Endodermal cell (in vitro differentiated cells): ENCODE measurements around the gene SLC2A11. TPM values are rescaled to one million over a fixed set of nuclear protein-coding genes. Genes with fewer than 3 reads are reported as not detected.
A peak's percentile ranks its signal among the peaks of the same experiment; 100 is the strongest.

ENCODE experiments used
- DNase-seq: peaks from one replicate; pipeline ENCODE4 v3.0.0-alpha.2; 2017
- H3K27ac ChIP-seq: 2 replicates; pipeline ENCODE4 v1.5.1; 2013; ENCODE audit warnings: mild to moderate bottlenecking, low read depth, low read length, moderate library complexity
- H3K27me3 ChIP-seq: 2 replicates; pipeline ENCODE4 v1.6.1; 2013; ENCODE audit warnings: mild to moderate bottlenecking, low read length, moderate library complexity; ENCODE audit not compliant: insufficient read depth, control insufficient read depth, poor library complexity, severe bottlenecking
- H3K36me3 ChIP-seq: 2 replicates; pipeline ENCODE4 v1.7.0; 2013; ENCODE audit warnings: mild to moderate bottlenecking, low read length, moderate library complexity; ENCODE audit not compliant: control insufficient read depth, insufficient read depth
- H3K4me1 ChIP-seq: one replicate; pipeline ENCODE4 v1.7.0; 2013; ENCODE audit warnings: low read length; ENCODE audit not compliant: control insufficient read depth, insufficient read depth
- H3K4me3 ChIP-seq: 2 replicates; pipeline ENCODE4 v1.5.1; 2013; ENCODE audit warnings: mild to moderate bottlenecking, low read length, moderate library complexity
- H3K9ac ChIP-seq: 2 replicates; pipeline ENCODE4 v1.6.1; 2013; ENCODE audit warnings: mild to moderate bottlenecking, low read length, moderate library complexity; ENCODE audit not compliant: poor library complexity, severe bottlenecking; ENCODE audit errors: extremely low read depth
- H3K9me3 ChIP-seq: 2 replicates; pipeline ENCODE4 v1.6.1; 2013; ENCODE audit warnings: mild to moderate bottlenecking, low read length, moderate library complexity; ENCODE audit not compliant: control insufficient read depth
- H3K27ac Mint-ChIP-seq: 2 replicates; pipeline ENCODE4 v1.8.0; 2020; ENCODE audit warnings: mixed read lengths
- H3K27me3 Mint-ChIP-seq: 2 replicates; pipeline ENCODE4 v1.8.0; 2021; ENCODE audit warnings: mild to moderate bottlenecking, mixed read lengths; ENCODE audit not compliant: insufficient read depth
- H3K36me3 Mint-ChIP-seq: 2 replicates; pipeline ENCODE4 v1.8.0; 2020; ENCODE audit warnings: low read depth, mixed read lengths
- H3K4me1 Mint-ChIP-seq: 2 replicates; pipeline ENCODE4 v1.8.0; 2020; ENCODE audit warnings: mixed read lengths
- H3K4me3 Mint-ChIP-seq: 2 replicates; pipeline ENCODE4 v1.8.0; 2020; ENCODE audit warnings: mild to moderate bottlenecking, moderate library complexity, mixed read lengths
- H3K9me3 Mint-ChIP-seq: 2 replicates; pipeline ENCODE4 v1.8.0; 2020; ENCODE audit warnings: mild to moderate bottlenecking, mixed read lengths
- CTCF ChIP-seq: fragments of 200-600 bp; sonication (generic); conservative IDR thresholded peaks from 2 replicates; pipeline ENCODE4 v1.5.0; 2021; ENCODE audit warnings: antibody characterized with exemption, mild to moderate bottlenecking
- WGBS, 2 experiments: methylation state at CpG; one replicate each; pipeline versions ENCODE4 v1.1.5 to v1.1.7; 2013; ENCODE audit warnings: missing lambda C conversion rate in 2 of 2, mixed read lengths in 1 of 2; ENCODE audit not compliant: insufficient coverage in 1 of 2, insufficient read length in 1 of 2; 5-methylcytosine and 5-hydroxymethylcytosine counted together
- total RNA-seq, 2 donors: library from RNA; stranded (reverse); fragmentation: NEBNext Ultra II Directional in 1 of 2; extraction: Animal tissue kit (Norgen Biotek cat#: 25700) in 1 of 2; gene quantifications; 2 replicates in 1 of 2; 3 replicates in 1 of 2; pipeline ENCODE4 v1.2.1, GENCODE V29; 2021

SLC2A11 gene
- total RNA-seq, 2 donors from 2014 or later: 13.1 to 14.8 TPM

DNA sequence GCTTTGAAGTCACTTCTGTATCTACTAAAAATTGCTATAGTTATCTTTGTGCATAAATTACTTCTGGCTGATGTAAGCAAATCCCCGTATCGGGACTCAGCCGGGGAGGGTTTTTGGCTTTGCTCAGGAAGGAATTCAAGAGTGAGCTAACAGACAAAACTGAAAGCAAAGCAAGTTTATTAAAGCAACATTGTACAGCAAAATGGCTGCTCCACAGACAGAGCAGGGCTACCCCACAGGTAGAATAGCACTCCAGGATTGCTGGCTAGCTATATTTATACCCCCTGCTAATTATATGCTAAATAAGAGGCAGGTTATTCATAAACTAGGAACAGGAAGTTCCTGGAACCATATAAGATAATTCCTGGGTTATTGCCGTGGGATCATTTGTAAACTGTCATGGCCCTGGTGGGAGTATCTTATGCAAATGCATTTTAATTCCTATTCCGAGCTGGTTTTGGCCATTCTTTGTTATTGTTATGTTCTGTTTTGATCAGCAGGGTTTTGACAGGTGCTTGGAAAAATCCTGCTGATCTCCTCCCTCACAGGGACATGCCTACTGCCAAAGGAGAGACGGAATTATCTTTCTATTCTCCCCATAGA lies 51.7 kb downstream of the SLC2A11 start:
- no peak overlapping the region for H3K27ac ChIP-seq
- H3K4me1 ChIP-seq: no peaks in the 10 kb centered on the region
- 89 to 92% methylated on average over 4 to 6 of the region's 6 CpGs for WGBS, 2 experiments
- H3K4me1 Mint-ChIP-seq: peaks cover 13% of the 10 kb centered on the region
- H3K9me3 ChIP-seq: peaks cover 10% of the 10 kb centered on the region
- no peaks in the 10 kb centered on the region for H3K27me3 Mint-ChIP-seq
- H3K36me3 Mint-ChIP-seq: peaks cover 15% of the 10 kb centered on the region
- peaks cover 5% of the 10 kb centered on the region for H3K9me3 Mint-ChIP-seq
- H3K9ac ChIP-seq: no peak overlapping the region
- H3K27ac Mint-ChIP-seq: no peak overlapping the region
- H3K4me3 Mint-ChIP-seq: no peak overlapping the region
- TF ChIP-seq CTCF: no peak
- H3K36me3 ChIP-seq: no peaks in the 10 kb centered on the region
- no peaks in the 10 kb centered on the region for H3K27me3 ChIP-seq
- peak; percentile 19 for DNase-seq
- H3K4me3 ChIP-seq: no peak overlapping the region

DNA sequence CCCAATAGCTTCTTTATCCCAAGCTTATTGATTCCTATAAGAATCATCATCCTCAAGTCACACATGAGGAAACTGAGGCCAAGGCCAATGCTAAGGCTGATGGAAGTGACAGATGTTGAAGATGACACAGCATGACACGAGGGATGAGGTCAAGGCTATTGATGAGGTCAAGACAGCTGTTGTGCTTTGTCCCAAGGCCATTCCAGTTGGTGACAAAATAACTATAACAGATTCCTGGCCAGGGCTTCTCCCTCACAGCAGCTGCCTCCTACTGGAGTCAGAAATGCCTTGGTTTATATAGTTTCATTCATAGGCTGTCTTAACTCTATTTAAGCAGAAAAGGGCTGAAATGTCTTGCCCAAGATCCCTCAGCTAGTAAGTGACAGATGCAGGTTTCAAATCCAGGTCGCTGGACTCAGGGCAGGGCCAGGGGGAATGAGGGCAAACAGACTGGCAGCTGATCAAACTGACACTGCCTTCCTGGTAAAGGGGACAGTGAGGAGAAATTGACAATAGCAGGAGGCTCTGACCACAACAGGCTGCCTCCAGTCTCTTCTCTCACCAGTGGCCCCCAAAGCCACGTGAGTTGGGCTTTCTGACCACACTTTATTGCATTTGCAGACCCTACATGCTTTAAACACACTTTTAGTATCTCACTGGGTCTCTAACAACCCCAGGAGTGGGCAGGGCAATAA lies 53.0 kb downstream of the SLC2A11 start:
- no peak for TF ChIP-seq CTCF
- peak; percentile 13 for DNase-seq
- no peaks in the 10 kb centered on the region for H3K36me3 ChIP-seq
- H3K36me3 Mint-ChIP-seq: peaks cover 15% of the 10 kb centered on the region
- H3K27me3 Mint-ChIP-seq: no peaks in the 10 kb centered on the region
- H3K4me1 ChIP-seq: no peaks in the 10 kb centered on the region
- H3K27ac ChIP-seq: no peak overlapping the region
- 93 to 96% methylated on average over 2 to 3 of the region's 3 CpGs for WGBS, 2 experiments
- H3K4me3 ChIP-seq: no peak overlapping the region
- H3K9ac ChIP-seq: no peak overlapping the region
- peaks cover 13% of the 10 kb centered on the region for H3K4me1 Mint-ChIP-seq
- peaks cover 10% of the 10 kb centered on the region for H3K9me3 ChIP-seq
- H3K27me3 ChIP-seq: no peaks in the 10 kb centered on the region
- H3K27ac Mint-ChIP-seq: no peak overlapping the region
- peaks cover 5% of the 10 kb centered on the region for H3K9me3 Mint-ChIP-seq
- no peak overlapping the region for H3K4me3 Mint-ChIP-seq

DNA sequence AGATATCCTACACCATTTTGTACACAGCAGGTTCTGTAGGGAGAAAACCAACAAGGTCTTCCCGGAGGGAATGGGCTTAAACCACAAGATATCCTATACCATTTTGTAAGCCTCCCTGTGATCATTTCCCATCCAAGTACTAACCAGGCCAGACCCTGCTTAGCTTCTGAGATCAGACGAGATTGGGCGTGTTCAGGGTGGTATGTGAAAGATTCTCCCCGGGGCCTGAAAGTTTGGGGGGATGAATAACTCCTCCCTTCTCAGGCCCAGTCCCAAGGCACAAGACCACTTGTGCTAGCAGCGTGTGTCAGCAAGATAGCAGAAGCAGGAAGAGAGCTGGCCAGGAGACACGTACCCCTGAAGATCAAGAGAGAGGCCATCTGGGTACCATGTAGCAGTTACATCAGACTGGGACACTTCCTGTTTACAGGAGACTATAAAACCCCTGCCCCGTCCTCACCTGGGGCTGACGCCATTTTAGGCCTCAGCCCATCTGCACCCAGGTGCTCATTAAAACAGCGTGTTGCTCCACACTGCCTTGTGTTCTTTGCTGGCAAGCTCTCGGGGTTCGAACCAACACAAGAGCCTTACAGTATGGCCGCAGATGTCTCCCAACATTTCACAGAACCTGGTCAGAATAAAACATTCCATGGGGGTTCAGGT lies 53.8 kb downstream of the SLC2A11 start:
- Histone ChIP-seq H3K4me3 (no peak overlapping the region), H3K27ac (no peak overlapping the region), H3K4me1 (no peaks in the 10 kb centered on the region), H3K27me3 (no peaks in the 10 kb centered on the region), H3K9ac (no peak overlapping the region), H3K36me3 (no peaks in the 10 kb centered on the region), H3K9me3 (peaks cover 10% of the 10 kb centered on the region)
- peak; percentile 38 for DNase-seq
- WGBS, 2 experiments: 91 to 96% methylated on average over 7 to 12 of the region's 12 CpGs
- Mint-ChIP-seq H3K4me1 (peaks cover 13% of the 10 kb centered on the region), H3K36me3 (peaks cover 15% of the 10 kb centered on the region), H3K27ac (no peak overlapping the region), H3K9me3 (peaks cover 5% of the 10 kb centered on the region), H3K4me3 (no peak overlapping the region), H3K27me3 (no peaks in the 10 kb centered on the region)
- TF ChIP-seq CTCF: no peak
